GM19324 (cell line): ENCODE data around the gene BCAP29.

Experiments
- ATAC-seq: cut with Tn5 transposase; IDR thresholded peaks from one replicate; pipeline ENCODE4 v1.9.1; 2021; ENCODE audit warnings: mild to moderate bottlenecking, moderate library complexity; ENCODE audit not compliant: unreplicated experiment, low FRiP score

The BCAP29 gene

GRCh38 chr7:107661081-107661864 is 81.2 kb downstream of the BCAP29 start:
- ATAC-seq = peak; percentile 44

GRCh38 chr7:107661865-107662379 is 81.9 kb downstream of the BCAP29 start:
- no peak for ATAC-seq

GRCh38 chr7:107663196-107663595 is 83.2 kb downstream of the BCAP29 start:
- ATAC-seq = no peak

GRCh38 chr7:107666790-107667189 is 86.7 kb downstream of the BCAP29 start:
- no peak for ATAC-seq

- ATAC-seq = no peak
Observed at GRCh38 chr7:107667341-107667740, 87.3 kb downstream of the BCAP29 start.

GRCh38 chr7:107668296-107668695 is 88.2 kb downstream of the BCAP29 start:
- ATAC-seq = no peak
